Prostate gland (tissue), 2 donors: ENCODE results near the gene CDH26.

ENCODE experiments used
- CTCF ChIP-seq, 4 experiments: fragments of 200-600 bp in 2 of 4; fragments of 450-650 bp in 2 of 4; sonication (generic) in 2 of 4; IDR thresholded peaks; 1 replicate in 3 of 4; 2 replicates in 1 of 4; pipeline ENCODE4 v1.5.1; 2016 to 2019; ENCODE audit warnings: antibody characterized with exemption in 4 of 4, mild to moderate bottlenecking in 2 of 4, moderate library complexity in 2 of 4
- POLR2A ChIP-seq: fragments of 450-650 bp; IDR thresholded peaks from one replicate; pipeline ENCODE4 v1.6.1; 2016; ENCODE audit warnings: antibody characterized with exemption, mild to moderate bottlenecking
- POLR2AphosphoS5 ChIP-seq: sonication (generic); formaldehyde crosslinking; IDR thresholded peaks from one replicate; pipeline ENCODE4 v1.6.1; 2017; ENCODE audit warnings: antibody characterized with exemption

- TF ChIP-seq CTCF (IDR thresholded peaks at IDR 0.05) (no peak), POLR2AphosphoS5 (no peak), POLR2A (no peak)
These were observed 8.2 kb downstream of the CDH26 start for GRCh38 chr20:59966428-59966827.
